Measurements from ENCODE around the gene LRRC47. TPM values are rescaled to one million over a fixed set of nuclear protein-coding genes. Genes with fewer than 3 reads are reported as not detected.

LRRC47 gene
- total and polyA plus RNA-seq, 2 of the 8 experiments (the other 6 are each of a cell fraction or from before 2014, with no cell fraction given) = 38.3 to 82.4 TPM

GRCh38 chr1:3744646-3745045, 51.7 kb downstream of the LRRC47 start (continued):
- TF ChIP-seq HDAC6 (IDR thresholded peaks at IDR 0.05; ENCODE audit: low read depth, low read length) = no peak

Data from H1 (cell line).